Suppressor macrophage (primary cell): ENCODE results near the gene CST8.
"Not testable (repeated sequence)": the region's sequence is repeated elsewhere in the genome, so short reads cannot be mapped to it uniquely, and the experiment has no call there.

Experiments used
- DNase-seq, 4 experiments: peaks; one replicate each; pipeline ENCODE4 v3.0.0-alpha.2; 2020 to 2022
- total RNA-seq, 17 experiments: gene quantifications; one replicate each; lab custom pipeline; 2026; ENCODE audit warnings: mixed read lengths in 6 of 17, inconsistent platforms in 3 of 17; lab: John Stamatoyannopoulos, UW

Gene CST8
- total RNA-seq: 0 to 0.33 (median 0) reads per million in 17 experiments

GRCh38 chr20:23490817-23491216 lies at the start of gene CST8:
CST8 (plus strand) TSS chr20:23491117; CDS start chr20:23491668, 551 bp downstream.
- DNase-seq: no peak

GRCh38 chr20:23441850-23442313 lies 49.0 kb upstream of the CST8 start:
- DNase-seq: peak; percentile 78 to 88 (median 84)

- DNase-seq: no peak
These were observed 48.5 kb upstream of the CST8 start for GRCh38 chr20:23442436-23442835.

GRCh38 chr20:23444859-23445258 lies 46.1 kb upstream of the CST8 start:
- no peak for DNase-seq

- no peak for DNase-seq
These were observed 45.2 kb upstream of the CST8 start for GRCh38 chr20:23445596-23446217.

GRCh38 chr20:23446505-23446904 lies 44.4 kb upstream of the CST8 start:
- DNase-seq: peak; percentile 66 to 82 (median 74)

- no peak for DNase-seq
These were observed 42.8 kb upstream of the CST8 start for GRCh38 chr20:23448167-23448566.

GRCh38 chr20:23449421-23449820 lies 41.5 kb upstream of the CST8 start:
- DNase-seq: peak; percentile 54 to 79 (median 70)

GRCh38 chr20:23450877-23451276 lies 40.0 kb upstream of the CST8 start:
- no peak for DNase-seq

- DNase-seq: peak in 2 of 4 experiments; percentile 8 to 21
These were observed 38.9 kb upstream of the CST8 start for GRCh38 chr20:23451956-23452487.

- DNase-seq: no peak
These were observed 38.1 kb upstream of the CST8 start, which contains the start of gene CST11 for GRCh38 chr20:23452776-23453175. CST11 (minus strand) TSS chr20:23452876; CDS start chr20:23452811, 65 bp downstream.

GRCh38 chr20:23453549-23454543 lies 37.1 kb upstream of the CST8 start:
- no peak for DNase-seq

GRCh38 chr20:23454816-23455215 lies 36.1 kb upstream of the CST8 start:
- DNase-seq: no peak

- DNase-seq: no peak
These were observed 35.3 kb upstream of the CST8 start for GRCh38 chr20:23455639-23456038.

- no peak for DNase-seq
These were observed 34.5 kb upstream of the CST8 start for GRCh38 chr20:23456409-23456808.

- DNase-seq: no peak
These were observed 34.0 kb upstream of the CST8 start for GRCh38 chr20:23456873-23457272.

- DNase-seq: peak; percentile 28 to 74 (median 59)
These were observed 31.3 kb upstream of the CST8 start for GRCh38 chr20:23459461-23460150.

- DNase-seq: no peak
These were observed 29.7 kb upstream of the CST8 start for GRCh38 chr20:23461180-23461579.

GRCh38 chr20:23466961-23467360 lies 24.0 kb upstream of the CST8 start:
- not testable (repeated sequence) for DNase-seq

GRCh38 chr20:23472306-23472705 lies 18.6 kb upstream of the CST8 start:
- DNase-seq: not testable (repeated sequence)

- not testable (repeated sequence) for DNase-seq
These were observed 17.6 kb upstream of the CST8 start for GRCh38 chr20:23473293-23473692.

- DNase-seq: no peak
These were observed 15.5 kb upstream of the CST8 start for GRCh38 chr20:23475395-23475794.
